Activated effector memory CD4-positive, alpha-beta T cell treated with anti-CD3 and anti-CD28 coated beads, Interleukin-2, amount 50 U/mL, for 16 hours (primary cell): Measurements from ENCODE around the gene ABLIM1.
A peak's percentile ranks its signal among the peaks of the same experiment; 100 is the strongest.

ENCODE experiments used
- DNase-seq: peaks from one replicate; pipeline ENCODE4 v3.0.0-alpha.2; 2020

Gene ABLIM1

DNA sequence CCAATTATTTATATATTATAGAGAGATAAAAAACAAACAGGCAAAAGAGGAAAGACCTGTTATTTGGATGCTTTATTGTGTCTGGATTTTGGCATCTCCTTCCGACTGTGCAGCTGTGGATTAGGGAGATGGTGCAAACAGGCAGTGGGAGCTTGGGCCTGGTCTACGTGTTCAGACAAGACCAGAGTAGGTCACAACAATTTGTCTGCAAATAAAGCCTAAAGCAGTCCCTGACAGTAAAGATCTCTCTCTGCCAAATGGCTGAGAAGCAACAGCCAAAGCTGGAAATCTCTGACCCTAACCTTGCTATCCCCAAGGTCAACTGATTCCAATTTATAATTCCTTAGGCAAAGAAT, 82.0 kb downstream of the ABLIM1 start:
- no peak for DNase-seq

DNA sequence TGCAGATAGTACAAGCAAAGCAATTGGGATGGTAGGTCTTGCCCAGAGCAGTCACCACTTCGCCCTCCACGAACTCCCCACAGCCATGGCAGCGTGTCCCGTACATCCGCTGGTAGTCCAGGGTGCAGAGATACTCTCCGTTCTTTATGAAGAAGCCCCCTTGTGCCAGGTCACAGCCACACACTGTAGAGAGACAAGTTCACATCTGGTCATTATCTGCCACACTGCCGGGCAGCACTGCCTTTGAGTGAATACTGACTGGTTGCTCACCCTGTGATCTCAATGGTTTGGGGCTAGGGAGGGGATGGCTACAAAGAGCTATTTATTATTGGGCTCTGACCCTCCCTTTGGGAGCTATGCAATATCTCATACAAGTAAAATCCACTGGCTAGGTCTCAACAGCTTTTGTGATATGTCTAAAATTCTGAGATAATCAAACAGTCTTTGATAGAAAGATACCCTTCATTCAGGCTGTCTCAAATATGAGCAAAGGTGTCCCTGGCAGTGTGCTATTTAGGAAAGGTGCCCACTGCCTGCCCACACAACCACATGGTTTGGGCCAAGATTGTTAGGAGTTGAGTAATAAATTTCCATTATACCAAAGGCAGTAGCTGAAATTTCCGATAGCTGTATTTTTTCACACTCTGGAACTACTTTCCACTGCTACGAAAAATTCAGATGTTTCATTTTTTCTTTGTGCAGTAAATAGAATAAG, 82.5 kb downstream of the ABLIM1 start:
- DNase-seq: no peak

DNA sequence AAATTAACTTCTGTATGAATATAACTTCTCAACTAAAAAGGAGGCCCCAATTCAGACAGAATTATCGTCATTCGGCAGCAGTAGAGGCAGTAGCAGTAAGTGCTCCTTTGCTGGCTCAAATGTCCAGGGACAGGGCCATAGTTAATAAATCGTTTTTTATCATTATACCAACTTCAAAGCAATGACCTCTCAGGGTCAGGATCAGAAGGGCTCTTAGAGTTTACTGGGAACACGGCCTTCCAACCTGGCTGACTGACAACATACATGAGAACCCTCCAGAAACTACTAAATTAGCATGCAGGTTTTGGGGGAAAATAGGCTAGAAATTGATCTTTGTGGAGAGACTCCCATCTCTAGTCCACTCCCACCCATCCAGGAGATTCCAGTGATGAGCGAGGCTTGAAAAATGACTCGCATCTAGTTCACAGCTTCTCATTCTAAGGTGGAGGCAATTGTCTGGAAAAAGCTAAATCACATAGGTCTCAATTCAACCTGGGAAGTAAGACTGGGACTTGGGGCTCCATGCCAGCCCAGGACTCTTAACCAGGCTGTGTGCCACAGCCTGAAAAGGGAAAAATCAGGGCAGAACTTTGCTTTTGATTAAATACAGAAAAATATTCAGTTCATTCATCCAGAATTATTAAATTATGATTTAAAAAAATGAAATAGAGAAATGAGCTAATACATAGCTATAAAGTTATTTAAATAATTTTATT, 84.6 kb downstream of the ABLIM1 start:
- no peak for DNase-seq

- DNase-seq: no peak
These were observed 86.6 kb downstream of the ABLIM1 start for GRCh38 chr10:114571316-114571999.

DNA sequence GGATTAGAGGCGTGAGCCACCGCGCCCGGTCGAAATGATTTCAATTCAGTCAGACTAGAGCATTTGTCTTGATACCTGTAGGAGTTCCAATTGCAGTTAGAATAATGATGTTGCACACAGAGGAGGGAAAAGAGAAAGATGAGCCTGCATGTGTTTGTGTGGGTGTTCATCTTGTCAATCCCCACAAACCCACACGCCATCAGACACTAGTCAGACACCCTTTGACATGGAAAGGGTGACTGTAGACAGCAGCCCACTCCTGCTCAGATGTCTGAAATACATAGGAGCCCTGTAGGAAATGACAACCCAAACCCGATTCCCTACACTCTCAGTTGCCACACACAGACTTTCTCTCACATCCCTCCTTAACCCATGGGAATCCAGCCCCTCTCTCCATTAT, 92.0 kb downstream of the ABLIM1 start:
- no peak for DNase-seq

DNA sequence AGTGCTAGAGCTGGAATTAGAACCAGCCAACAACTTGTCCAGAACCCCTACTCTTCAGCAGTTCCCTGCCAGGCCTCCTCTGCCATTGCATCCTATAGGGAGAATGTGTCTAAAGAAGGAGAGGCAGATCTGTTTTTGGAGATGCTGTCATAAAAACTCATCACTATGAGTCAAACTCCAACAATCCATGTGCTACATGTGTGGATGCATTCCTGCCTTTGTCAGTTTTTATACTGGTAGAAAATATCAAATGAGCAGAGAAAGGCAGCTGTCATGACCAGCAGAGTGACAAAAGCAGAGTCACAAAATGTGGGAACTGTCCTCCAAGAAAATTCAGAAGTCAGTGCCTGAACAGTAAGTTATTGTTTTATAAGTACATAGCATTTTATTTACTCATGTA, 93.0 kb downstream of the ABLIM1 start:
- DNase-seq: no peak

DNA sequence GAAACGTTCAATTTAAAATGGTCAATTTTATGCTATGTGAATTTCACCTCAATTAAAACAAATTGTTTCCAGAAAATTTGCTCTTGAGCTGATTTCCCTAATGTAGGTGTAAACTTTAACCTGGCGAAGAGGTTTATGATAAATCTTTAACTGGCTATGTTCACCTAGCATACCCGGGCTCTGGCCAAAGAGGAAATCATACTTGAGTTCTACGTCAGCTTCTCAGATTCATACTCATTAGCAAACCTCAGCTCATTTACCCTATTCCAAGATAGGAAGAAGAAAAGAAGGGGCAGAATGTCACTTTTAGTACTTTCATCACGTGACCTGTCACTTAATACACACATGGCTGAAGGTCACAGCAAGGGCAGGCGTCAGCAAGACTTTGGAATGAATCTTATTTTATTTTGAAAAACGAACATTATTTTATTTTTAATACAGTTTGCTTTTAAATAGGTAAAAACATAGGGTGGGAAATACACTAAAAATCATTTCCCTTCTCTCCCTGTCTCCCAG, 97.0 kb downstream of the ABLIM1 start:
- DNase-seq: no peak

GRCh38 chr10:114560144-114560543, 97.9 kb downstream of the ABLIM1 start:
- DNase-seq: no peak

- no peak for DNase-seq
These were observed 98.4 kb downstream of the ABLIM1 start for GRCh38 chr10:114559636-114560035.

DNA sequence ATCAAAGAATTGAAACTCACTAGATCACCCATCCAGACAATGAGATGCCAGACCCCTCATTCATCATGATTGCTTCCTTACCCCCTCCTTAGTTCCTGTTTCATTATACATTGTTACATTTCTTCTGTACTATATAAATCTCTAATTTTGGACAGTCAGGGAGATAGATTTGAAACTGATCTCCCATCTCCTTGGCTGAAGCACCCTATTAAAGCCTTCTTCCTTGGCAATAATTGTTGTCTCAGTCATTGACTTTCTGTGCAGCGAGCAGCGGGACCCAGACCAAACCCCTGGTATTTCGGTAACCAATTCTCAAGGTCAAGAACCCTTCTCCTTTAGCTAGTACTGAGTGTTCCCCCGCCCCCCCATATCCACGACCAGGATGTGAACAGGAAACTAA, 100.2 kb downstream of the ABLIM1 start:
- no peak for DNase-seq

DNA sequence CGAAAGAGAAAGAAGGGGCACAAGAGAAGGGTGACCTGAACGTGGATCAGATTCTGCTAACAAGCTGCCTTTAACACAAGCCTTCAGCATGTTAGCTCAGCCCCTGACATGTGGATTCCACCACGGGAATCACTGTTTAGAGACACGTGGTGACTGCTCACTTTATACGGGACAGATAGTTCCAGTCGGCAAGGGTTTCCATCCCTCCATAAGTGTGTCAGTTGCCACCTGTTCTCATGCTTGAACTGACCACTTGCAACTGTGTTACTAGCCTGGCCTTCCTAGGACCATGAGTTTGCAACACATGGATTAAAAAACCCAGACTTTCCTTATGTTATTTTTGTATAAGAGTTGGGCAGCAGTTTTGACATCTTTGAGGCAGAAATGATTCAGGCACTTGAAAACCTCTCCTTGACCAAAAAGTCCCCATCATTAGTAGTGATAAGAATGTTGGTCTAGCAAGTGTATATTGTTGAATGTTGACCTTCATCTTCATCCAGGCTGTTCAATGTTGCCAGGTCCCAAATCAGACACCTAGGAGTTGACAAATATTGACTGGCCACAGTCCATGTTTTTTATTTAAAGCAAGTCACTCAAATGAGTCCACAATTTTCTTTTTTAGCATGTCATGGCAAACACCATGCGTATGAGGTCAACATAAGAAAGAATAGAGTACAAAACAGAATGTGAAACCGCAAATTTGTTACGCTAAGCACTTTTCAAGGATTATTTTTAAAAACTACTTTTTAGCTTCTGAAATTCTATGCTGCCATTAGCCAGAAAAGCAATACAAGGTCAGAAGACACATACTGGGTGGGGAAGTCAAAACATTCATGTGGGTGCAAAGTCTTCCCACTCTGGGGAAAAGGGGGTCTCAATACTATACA, 101.6 kb downstream of the ABLIM1 start:
- DNase-seq: no peak

DNA sequence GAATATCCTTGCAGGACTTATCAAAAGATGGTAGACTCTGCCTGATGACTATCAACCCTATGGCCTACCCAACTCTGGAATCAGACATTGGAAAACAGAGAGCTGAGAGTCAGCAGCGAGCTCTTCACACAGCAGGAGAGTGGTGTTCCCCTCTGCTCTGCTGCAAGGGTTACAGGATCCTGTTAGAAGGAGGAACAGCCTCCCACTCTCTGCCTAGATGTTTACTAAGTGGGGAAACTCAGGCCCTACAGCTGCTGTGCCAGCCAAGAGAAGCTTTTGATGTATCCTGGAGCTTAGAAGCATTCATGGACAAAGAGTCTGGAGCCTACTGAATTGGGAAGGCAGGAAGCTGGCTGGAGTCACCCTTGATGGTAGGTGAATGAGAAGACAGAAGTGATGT, 104.6 kb downstream of the ABLIM1 start:
- no peak for DNase-seq

DNA sequence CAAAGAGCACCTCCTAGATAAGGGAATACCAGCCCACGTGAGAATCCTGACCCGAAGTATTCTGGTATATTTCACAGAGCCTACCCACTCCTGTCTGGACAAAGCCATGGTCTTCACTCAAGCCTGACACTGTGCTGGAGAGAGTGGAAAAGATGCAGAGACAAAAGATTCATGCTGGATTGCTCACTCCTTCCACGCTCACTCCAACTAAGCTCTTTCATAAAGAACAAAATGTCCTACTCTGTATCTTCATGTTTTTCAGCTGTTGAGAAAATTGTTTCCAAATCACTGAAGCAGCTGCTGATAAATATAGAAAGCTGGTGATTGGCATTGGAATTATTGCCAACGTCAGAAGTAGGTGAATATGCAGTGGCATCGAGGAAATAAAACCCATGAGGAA, 106.0 kb downstream of the ABLIM1 start:
- no peak for DNase-seq

- no peak for DNase-seq
These were observed 106.5 kb downstream of the ABLIM1 start for GRCh38 chr10:114551636-114551972.

DNA sequence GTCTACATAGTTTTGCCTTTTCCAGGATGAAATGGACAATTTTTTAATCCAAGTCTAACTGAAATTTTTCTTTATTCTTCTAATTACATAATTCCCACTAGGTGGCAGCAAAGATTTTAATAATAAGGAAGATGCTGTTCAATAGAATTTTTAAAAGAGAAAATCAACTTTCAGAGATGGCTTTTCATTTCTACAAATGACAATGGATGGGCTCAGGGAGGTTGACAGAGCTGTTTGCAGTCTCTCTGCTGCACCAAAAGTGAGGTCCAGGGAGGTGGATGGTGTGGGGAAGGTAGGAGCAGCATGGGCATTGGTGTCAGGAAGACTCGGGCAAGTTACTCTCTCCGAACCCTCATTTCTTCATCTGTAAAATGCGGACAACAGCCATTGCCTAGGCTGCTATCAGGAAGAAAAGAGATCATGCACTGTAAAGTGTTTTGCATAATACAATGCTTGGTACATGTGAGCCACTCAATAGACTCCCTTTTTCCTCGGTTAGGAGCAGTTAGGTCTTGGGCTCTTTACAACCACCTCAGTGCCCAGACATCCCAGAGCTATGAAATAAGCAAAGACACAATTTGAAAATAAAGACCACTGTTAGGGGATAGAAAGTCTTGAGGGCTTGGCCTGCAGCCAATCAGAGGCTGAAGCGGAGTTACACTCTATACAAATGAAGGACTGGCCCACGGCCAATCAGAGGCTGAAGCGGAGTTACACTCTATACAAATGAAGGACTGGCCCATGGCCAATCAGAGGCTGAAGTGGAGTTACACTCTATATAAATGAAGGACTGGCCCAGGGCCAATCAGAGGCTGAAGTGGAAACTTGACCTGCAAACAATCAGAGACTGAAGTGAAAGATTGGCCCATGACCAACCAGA, 107.1 kb downstream of the ABLIM1 start:
- no peak for DNase-seq

- DNase-seq: no peak
These were observed 109.4 kb downstream of the ABLIM1 start for GRCh38 chr10:114548662-114549061.

- no peak for DNase-seq
These were observed 110.6 kb downstream of the ABLIM1 start for GRCh38 chr10:114547514-114547913.

- DNase-seq: no peak
These were observed 111.0 kb downstream of the ABLIM1 start for GRCh38 chr10:114547056-114547455.

DNA sequence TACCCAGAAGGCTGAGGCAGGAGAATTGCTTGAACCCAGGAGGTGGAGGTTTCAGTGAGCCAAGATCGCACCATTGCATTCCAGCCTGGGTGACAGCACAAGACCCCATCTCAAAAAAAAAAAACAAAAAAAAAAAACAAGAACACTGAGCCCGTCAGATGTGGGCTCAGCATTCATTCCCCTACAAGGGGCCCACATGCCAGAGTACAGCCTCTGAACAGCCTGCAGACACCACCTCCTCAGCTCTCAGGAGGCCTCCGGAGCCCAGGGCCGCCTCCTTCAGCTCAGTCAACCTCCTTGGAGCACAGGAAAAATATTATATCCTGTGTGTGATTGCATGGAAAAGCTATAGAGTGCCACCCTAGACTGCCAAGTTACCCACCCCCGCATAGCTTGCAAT, 112.3 kb downstream of the ABLIM1 start:
- no peak for DNase-seq

DNA sequence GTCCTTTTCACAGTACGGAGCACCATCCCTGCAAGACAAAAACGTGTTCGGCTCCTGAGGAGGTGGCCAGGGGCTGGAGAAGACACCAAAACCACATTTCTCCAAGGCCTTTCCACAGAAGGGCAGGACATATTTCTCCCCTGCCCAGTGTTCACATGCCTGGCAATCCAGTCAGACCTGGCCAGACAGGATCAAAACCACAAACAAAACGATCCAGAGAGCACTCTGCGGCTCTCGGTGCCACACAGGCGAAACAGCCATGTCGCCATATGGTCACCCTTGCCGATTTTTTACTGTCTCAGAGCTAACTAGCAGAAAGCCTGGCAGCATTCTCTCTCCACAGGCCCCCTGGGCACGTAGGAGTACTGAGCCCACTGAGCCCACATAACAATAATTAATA, 113.0 kb downstream of the ABLIM1 start:
- no peak for DNase-seq

DNA sequence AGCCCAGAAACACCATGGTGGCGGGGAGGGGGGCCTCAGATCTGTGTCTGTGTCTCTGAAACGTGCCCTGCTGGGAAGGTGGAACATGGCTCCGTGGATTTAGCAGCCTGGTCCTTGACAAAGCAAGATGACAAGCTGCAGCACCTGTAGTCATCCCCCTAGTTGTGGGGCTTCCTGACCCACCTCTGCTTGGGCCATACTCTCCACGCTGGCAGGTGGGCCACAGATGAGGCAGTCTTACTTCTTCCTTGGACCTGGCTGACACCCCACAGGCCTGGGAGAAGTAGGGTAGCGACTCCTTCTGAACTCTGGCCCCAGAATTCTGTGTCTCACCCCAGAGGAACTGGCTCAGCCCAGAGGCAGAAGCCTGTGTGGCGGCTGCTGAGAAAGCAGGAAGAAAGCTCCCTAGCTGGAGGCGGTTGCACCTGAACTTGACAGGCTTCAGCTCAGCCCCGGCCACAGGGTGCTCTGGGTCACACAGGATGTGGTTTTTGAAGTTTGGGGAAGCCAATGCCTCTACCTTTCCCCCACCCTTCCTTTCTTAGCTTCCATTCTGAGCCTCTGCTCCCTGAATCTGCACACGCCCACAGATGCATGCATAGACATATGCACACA, 113.9 kb downstream of the ABLIM1 start:
- DNase-seq: peak; percentile 85

GRCh38 chr10:114543456-114543855, 114.6 kb downstream of the ABLIM1 start:
- no peak for DNase-seq
